KMS-11 (cell line): ENCODE data around the gene CACNG4.

ENCODE experiments used
- H2AFZ ChIP-seq: fragments of 200-600 bp; sonication (generic); 2 replicates; pipeline ENCODE4 v1.6.1; 2016; ENCODE audit warnings: antibody characterized with exemption, mixed run types, low read depth
- H3K27ac ChIP-seq: fragments of 200-600 bp; sonication (generic); 2 replicates; pipeline ENCODE4 v1.6.1; 2016; ENCODE audit warnings: mild to moderate bottlenecking, mixed run types
- H3K27me3 ChIP-seq: fragments of 200-600 bp; sonication (generic); 2 replicates; pipeline ENCODE4 v1.6.1; 2017; ENCODE audit warnings: mild to moderate bottlenecking, low read depth, mixed run types, moderate library complexity; ENCODE audit not compliant: insufficient read depth
- H3K36me3 ChIP-seq: fragments of 200-600 bp; sonication (generic); 2 replicates; pipeline ENCODE4 v1.6.1; 2017; ENCODE audit warnings: mild to moderate bottlenecking, mixed run types; ENCODE audit not compliant: insufficient read depth
- H3K4me1 ChIP-seq: fragments of 200-600 bp; sonication (generic); 2 replicates; pipeline ENCODE4 v1.6.1; 2016; ENCODE audit warnings: mild to moderate bottlenecking, low read depth, mixed run types; ENCODE audit not compliant: poor library complexity, severe bottlenecking
- H3K4me2 ChIP-seq: fragments of 200-600 bp; sonication (generic); 2 replicates; pipeline ENCODE4 v1.7.0; 2016; ENCODE audit warnings: mild to moderate bottlenecking, mixed run types
- H3K4me3 ChIP-seq: fragments of 200-600 bp; sonication (generic); IDR thresholded peaks from 2 replicates; pipeline ENCODE4 v1.6.1; 2017; ENCODE audit warnings: low read depth, low read length, mixed read lengths; ENCODE audit not compliant: insufficient read depth
- H3K79me2 ChIP-seq: fragments of 200-600 bp; sonication (generic); 2 replicates; pipeline ENCODE4 v1.6.1; 2016; ENCODE audit warnings: low read depth, mixed run types; ENCODE audit not compliant: insufficient read depth
- H3K9ac ChIP-seq: fragments of 200-600 bp; sonication (generic); 2 replicates; pipeline ENCODE4 v1.6.1; 2016; ENCODE audit warnings: mild to moderate bottlenecking, mixed run types
- H4K20me1 ChIP-seq: fragments of 200-600 bp; sonication (generic); 2 replicates; pipeline ENCODE4 v1.6.1; 2016; ENCODE audit warnings: mild to moderate bottlenecking, mixed run types; ENCODE audit not compliant: insufficient read depth
- TF ChIP-seq, protein P1 (sequence below): fragments of 200-600 bp; sonication (generic); conservative IDR thresholded peaks from 2 replicates; pipeline ENCODE4 v1.6.1; 2017; ENCODE audit warnings: low read depth, mild to moderate bottlenecking, antibody characterized with exemption, low read length, moderate library complexity, mixed read lengths

The CACNG4 gene

DNA sequence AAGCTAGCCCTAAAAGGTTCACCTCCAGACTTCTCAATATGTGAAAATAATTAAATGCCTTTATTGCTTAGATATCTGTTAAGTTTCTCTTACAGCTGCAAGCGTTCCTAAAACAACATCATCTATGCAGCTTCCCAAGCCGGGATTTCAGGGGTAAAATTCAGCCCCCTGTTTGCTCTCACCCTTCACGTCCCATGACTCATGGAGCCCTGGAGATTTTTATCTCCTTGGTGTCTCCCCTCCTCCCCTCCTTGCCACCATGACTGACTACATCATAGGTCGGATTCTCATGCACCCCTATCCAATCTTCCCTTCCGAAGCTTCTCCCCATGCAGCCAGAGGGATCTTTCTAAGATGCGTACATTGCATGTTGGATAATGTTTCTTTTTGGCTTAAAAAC is 21.0 kb upstream of the CACNG4 start:
- Histone ChIP-seq H3K27me3 (no peaks in the 10 kb centered on the region), H4K20me1 (no peaks in the 10 kb centered on the region), H3K4me1 (no peaks in the 10 kb centered on the region), H3K79me2 (no peaks in the 10 kb centered on the region), H3K4me2 (no peak overlapping the region), H3K4me3 (no peak overlapping the region), H3K9ac (no peak overlapping the region), H3K27ac (no peak overlapping the region), H3K36me3 (no peaks in the 10 kb centered on the region), H2AFZ (no peak overlapping the region)
- TF ChIP-seq, protein P1, sequence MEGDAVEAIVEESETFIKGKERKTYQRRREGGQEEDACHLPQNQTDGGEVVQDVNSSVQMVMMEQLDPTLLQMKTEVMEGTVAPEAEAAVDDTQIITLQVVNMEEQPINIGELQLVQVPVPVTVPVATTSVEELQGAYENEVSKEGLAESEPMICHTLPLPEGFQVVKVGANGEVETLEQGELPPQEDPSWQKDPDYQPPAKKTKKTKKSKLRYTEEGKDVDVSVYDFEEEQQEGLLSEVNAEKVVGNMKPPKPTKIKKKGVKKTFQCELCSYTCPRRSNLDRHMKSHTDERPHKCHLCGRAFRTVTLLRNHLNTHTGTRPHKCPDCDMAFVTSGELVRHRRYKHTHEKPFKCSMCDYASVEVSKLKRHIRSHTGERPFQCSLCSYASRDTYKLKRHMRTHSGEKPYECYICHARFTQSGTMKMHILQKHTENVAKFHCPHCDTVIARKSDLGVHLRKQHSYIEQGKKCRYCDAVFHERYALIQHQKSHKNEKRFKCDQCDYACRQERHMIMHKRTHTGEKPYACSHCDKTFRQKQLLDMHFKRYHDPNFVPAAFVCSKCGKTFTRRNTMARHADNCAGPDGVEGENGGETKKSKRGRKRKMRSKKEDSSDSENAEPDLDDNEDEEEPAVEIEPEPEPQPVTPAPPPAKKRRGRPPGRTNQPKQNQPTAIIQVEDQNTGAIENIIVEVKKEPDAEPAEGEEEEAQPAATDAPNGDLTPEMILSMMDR: no peak

DNA sequence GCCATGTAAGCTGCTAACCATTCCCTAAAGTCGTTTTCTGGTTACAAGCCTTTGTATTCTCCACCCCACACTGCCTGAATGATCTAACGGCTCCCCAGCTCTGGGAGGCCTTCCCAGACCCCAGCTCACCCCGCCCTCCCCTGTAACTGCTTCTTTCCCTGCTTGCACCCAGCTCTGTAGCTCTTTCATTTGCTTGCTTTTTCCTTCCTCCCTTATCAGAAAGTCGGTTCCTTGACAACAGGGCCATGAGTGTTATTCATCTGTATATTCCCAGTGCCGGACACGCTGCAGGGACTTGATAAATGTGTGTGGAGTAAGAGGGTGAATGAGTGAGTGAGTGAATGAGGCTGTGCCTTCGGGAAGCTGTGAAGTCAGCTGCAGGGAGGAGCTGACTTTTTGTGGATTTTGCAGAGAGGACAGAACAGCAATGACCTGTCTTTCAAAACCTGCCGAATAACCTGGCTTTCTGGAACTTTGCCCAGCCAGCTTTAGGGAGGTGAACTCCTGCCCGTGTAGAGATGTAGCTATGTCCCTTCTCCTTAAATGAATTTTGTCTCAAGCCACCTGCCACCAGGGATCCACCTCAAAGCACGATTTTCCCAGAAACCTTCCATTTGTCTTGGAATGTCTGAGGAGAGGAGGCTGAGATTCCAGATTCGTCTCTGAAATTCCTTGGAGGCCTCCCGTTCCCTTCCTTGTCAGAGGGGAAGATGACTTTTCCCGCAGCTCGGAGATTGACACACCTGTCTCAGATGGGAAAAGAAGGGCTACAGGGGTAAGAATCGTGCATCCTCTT is 20.0 kb upstream of the CACNG4 start:
- Histone ChIP-seq H3K27ac (no peak overlapping the region), H4K20me1 (no peaks in the 10 kb centered on the region), H3K4me1 (no peaks in the 10 kb centered on the region), H3K9ac (no peak overlapping the region), H3K27me3 (no peaks in the 10 kb centered on the region), H3K4me3 (no peak overlapping the region), H2AFZ (no peak overlapping the region), H3K79me2 (no peaks in the 10 kb centered on the region), H3K36me3 (no peaks in the 10 kb centered on the region), H3K4me2 (no peak overlapping the region)
- TF ChIP-seq, protein P1: no peak

DNA sequence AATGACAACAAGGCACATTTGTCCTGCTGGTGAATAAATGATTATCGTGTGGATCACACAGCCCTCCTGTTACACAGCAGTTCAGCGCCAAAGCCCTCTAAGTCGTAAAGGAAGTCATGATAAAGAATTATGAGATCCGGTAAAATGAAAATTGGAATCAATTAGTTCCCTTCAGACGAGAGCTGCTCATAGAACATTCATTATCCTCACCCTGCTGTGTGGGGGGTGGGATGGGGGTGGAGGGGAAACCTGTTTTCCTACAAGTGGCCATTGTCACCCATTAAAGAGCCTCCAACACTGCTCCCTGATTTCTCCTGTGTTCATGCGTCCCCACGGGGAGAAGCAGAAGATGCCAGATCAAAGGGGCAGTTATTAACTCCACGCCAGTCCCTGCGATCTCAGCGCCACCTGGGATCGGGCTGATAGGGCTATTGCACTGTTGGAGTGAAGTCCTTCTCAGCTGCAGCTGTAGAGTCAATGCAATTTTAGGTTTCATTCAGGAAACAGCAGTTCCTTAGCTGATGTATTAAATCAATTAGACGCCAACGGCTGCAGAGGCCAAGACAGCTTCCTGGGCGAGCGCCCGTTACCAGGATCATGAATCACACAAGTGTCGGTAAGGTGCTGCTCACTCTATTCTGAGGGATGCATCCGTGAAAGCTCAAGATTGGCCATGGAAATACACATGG is 19.2 kb upstream of the CACNG4 start:
- Histone ChIP-seq H3K36me3 (no peaks in the 10 kb centered on the region), H3K4me2 (no peak overlapping the region), H3K4me1 (no peaks in the 10 kb centered on the region), H2AFZ (no peak overlapping the region), H3K27ac (no peak overlapping the region), H3K27me3 (no peaks in the 10 kb centered on the region), H3K4me3 (no peak overlapping the region), H4K20me1 (no peaks in the 10 kb centered on the region), H3K79me2 (no peaks in the 10 kb centered on the region), H3K9ac (no peak overlapping the region)
- TF ChIP-seq, protein P1: no peak

DNA sequence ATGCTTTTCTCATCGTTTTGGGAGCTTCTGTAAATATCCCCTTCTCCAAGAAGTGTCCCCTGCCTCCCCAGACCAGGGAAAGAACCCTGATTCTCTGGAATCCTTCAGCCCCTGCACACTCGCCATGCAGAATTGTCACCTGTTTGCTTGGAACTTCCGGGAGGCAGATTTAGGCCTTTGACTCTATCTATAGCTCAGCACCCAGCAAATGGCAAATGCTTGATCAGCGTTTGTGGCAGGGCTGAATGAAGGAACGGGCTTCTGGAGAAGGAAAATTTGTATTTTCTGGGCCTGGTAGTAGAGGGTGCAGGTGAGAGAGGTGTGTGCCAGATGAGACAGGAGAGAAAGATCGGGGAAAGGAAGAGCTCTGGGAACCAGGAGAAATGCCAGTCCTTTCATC is 18.3 kb upstream of the CACNG4 start:
- TF ChIP-seq, protein P1: no peak
- Histone ChIP-seq H3K4me1 (no peaks in the 10 kb centered on the region), H3K36me3 (no peaks in the 10 kb centered on the region), H3K4me2 (no peak overlapping the region), H4K20me1 (no peaks in the 10 kb centered on the region), H3K27ac (no peak overlapping the region), H2AFZ (no peak overlapping the region), H3K9ac (no peak overlapping the region), H3K27me3 (no peaks in the 10 kb centered on the region), H3K79me2 (no peaks in the 10 kb centered on the region), H3K4me3 (no peak overlapping the region)
